ENCODE measurements around the gene PRAMEF13. TPM values are rescaled to one million over a fixed set of nuclear protein-coding genes. Genes with fewer than 3 reads are reported as not detected.
"Not testable (repeated sequence)": the region's sequence is repeated elsewhere in the genome, so short reads cannot be mapped to it uniquely, and the experiment has no call there.

PRAMEF13 gene
- total and polyA plus RNA-seq, 9 of the 15 experiments (the other 6 are each of a cell fraction or from before 2014, with no cell fraction given) = not detected

DNA sequence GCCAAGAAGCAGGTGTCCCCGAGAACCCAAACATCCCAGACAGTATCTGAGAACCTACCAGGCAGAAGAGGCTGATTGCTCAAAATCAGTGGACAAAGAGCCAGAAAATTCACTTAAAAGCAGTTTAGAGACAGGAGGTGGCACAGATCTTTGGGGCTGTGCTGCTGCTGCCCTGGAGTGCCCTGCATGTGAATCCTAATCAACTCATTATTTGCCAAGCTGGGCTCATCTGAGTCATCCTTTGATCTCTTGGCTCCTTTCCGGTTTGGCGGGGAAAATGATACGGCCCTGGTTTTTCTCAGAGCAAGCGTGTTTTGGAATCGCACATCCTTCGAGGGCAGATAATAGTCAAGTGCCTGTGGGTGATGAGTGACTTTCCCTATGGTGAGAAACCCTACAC is 15.4 kb upstream of the PRAMEF13 start:
- BruUV-seq (replicated peaks); H3K4me3 ChIP-seq; H3K9me1 ChIP-seq (ENCODE audit: control insufficient read depth, insufficient read depth, low read length); H3K79me2 ChIP-seq (ENCODE audit: control insufficient read depth, insufficient read depth, low read length); H2AFZ ChIP-seq (ENCODE audit: low read depth, low read length); H3K36me3 ChIP-seq (ENCODE audit: control insufficient read depth, insufficient read depth, low read length); H3K4me1 ChIP-seq (replicated peaks in 1 of 2; ENCODE audit: control insufficient read depth in 2 of 2, insufficient read depth in 2 of 2, low read length in 2 of 2); H3K9ac ChIP-seq (ENCODE audit: insufficient read depth in 1 of 2, low read depth in 2 of 2, low read length in 2 of 2); CTCF ChIA-PET (ENCODE audit: low intra/inter-chr PET ratio); POLR2A ChIA-PET; ATAC-seq; H3K4me2 ChIP-seq (ENCODE audit: insufficient read depth, low read length); H4K20me1 ChIP-seq (replicated peaks; ENCODE audit: control insufficient read depth, insufficient read depth, low read length); DNase-seq (ENCODE audit: extremely low read depth in 1 of 4, low spot score in 3 of 4); H3K27ac ChIP-seq (ENCODE audit: extremely low read depth, low read depth, low read length); H3K27me3 ChIP-seq (ENCODE audit: control insufficient read depth in 2 of 2, insufficient read depth in 2 of 2, low read length in 2 of 2); H3K9me3 ChIP-seq (replicated peaks; ENCODE audit: control insufficient read depth, insufficient read depth, low read depth, low read length); intact Hi-C loops (cut with micrococcal nuclease); FAIRE-seq; in situ Hi-C loops (cut with MboI): not testable (repeated sequence)
- no CpG with 5 or more reads among the region's 7 CpGs for whole genome bisulfite sequencing (ENCODE audit: insufficient coverage, low coverage, missing lambda C conversion rate)

DNA sequence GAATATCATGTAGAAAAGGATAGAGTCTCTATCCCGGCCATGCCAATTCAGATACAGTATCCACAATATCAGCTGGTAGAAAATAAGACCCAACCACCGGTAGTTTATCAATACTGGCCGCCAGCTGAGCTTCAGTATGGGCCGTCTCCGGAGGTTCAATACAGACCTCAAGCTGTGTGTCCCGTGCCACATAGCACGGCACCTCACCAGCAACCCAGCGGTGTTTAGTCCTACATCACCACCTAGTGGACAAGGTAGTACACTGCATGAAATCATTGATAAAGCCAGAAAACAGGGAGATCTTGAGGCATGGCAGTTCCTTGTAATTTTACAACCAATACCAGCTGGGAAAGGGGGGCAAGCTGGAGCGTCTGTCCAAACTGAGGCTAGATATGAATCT is 7.5 kb upstream of the PRAMEF13 start:
- intact Hi-C loops (cut with micrococcal nuclease); H3K27ac ChIP-seq (ENCODE audit: extremely low read depth, low read depth, low read length); H2AFZ ChIP-seq (ENCODE audit: low read depth, low read length); POLR2A ChIA-PET; DNase-seq (ENCODE audit: extremely low read depth in 1 of 4, low spot score in 3 of 4); BruUV-seq (replicated peaks); H3K4me2 ChIP-seq (ENCODE audit: insufficient read depth, low read length); H3K79me2 ChIP-seq (ENCODE audit: control insufficient read depth, insufficient read depth, low read length); H3K4me1 ChIP-seq (replicated peaks in 1 of 2; ENCODE audit: control insufficient read depth in 2 of 2, insufficient read depth in 2 of 2, low read length in 2 of 2); in situ Hi-C loops (cut with MboI); H3K4me3 ChIP-seq; H3K27me3 ChIP-seq (ENCODE audit: control insufficient read depth in 2 of 2, insufficient read depth in 2 of 2, low read length in 2 of 2); H3K9me3 ChIP-seq (replicated peaks; ENCODE audit: control insufficient read depth, insufficient read depth, low read depth, low read length); H3K9me1 ChIP-seq (ENCODE audit: control insufficient read depth, insufficient read depth, low read length); H3K9ac ChIP-seq (ENCODE audit: insufficient read depth in 1 of 2, low read depth in 2 of 2, low read length in 2 of 2); H3K36me3 ChIP-seq (ENCODE audit: control insufficient read depth, insufficient read depth, low read length); H4K20me1 ChIP-seq (replicated peaks; ENCODE audit: control insufficient read depth, insufficient read depth, low read length); FAIRE-seq; CTCF ChIA-PET (ENCODE audit: low intra/inter-chr PET ratio): not testable (repeated sequence)
- ATAC-seq = peak; percentile 57; the same call in 1 of the 3 replicates
- no CpG with 5 or more reads among the region's 9 CpGs for WGBS (ENCODE audit: insufficient coverage, low coverage, missing lambda C conversion rate)

DNA sequence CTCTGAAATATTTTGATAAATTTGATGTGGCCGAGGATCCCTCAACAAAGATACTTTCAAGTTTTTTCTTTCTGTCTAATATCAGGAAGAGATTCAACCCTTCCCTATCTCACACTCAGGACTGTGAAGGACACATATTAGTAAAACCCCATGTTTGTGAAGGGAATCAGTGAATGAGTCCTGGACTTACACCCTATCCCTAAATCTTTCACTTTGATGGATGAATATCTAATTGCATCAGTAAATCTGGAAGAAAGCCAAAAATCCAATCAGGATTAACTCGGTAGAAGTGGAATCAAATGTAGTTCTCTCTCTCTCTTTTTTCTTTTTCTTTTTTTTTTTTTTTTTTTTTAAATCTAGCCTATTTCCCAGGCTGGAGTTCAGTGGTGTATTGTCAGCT is 29.7 kb downstream of the PRAMEF13 start, which contains the start of gene PRAMEF9:
Gene PRAMEF9, plus strand, starts transcription at position 301 of the 400 bp plus-strand sequence. CDS start 3,433 bp downstream, outside the sequence.
- POLR2A ChIA-PET; DNase-seq (ENCODE audit: extremely low read depth in 1 of 4, low spot score in 3 of 4); H2AFZ ChIP-seq (ENCODE audit: low read depth, low read length); H3K9ac ChIP-seq (ENCODE audit: insufficient read depth in 1 of 2, low read depth in 2 of 2, low read length in 2 of 2); H3K9me3 ChIP-seq (replicated peaks; ENCODE audit: control insufficient read depth, insufficient read depth, low read depth, low read length); in situ Hi-C loops (cut with MboI); H3K36me3 ChIP-seq (ENCODE audit: control insufficient read depth, insufficient read depth, low read length); H3K27me3 ChIP-seq (ENCODE audit: control insufficient read depth in 2 of 2, insufficient read depth in 2 of 2, low read length in 2 of 2); H3K27ac ChIP-seq (ENCODE audit: extremely low read depth, low read depth, low read length); H4K20me1 ChIP-seq (replicated peaks; ENCODE audit: control insufficient read depth, insufficient read depth, low read length); ATAC-seq; H3K4me2 ChIP-seq (ENCODE audit: insufficient read depth, low read length); H3K79me2 ChIP-seq (ENCODE audit: control insufficient read depth, insufficient read depth, low read length); H3K9me1 ChIP-seq (ENCODE audit: control insufficient read depth, insufficient read depth, low read length); H3K4me3 ChIP-seq; intact Hi-C loops (cut with micrococcal nuclease); CTCF ChIA-PET (ENCODE audit: low intra/inter-chr PET ratio); H3K4me1 ChIP-seq (replicated peaks in 1 of 2; ENCODE audit: control insufficient read depth in 2 of 2, insufficient read depth in 2 of 2, low read length in 2 of 2); FAIRE-seq; BruUV-seq (replicated peaks): not testable (repeated sequence)
- 0% methylated on average over 1 of the region's 2 CpGs for WGBS (ENCODE audit: insufficient coverage, low coverage, missing lambda C conversion rate)

DNA sequence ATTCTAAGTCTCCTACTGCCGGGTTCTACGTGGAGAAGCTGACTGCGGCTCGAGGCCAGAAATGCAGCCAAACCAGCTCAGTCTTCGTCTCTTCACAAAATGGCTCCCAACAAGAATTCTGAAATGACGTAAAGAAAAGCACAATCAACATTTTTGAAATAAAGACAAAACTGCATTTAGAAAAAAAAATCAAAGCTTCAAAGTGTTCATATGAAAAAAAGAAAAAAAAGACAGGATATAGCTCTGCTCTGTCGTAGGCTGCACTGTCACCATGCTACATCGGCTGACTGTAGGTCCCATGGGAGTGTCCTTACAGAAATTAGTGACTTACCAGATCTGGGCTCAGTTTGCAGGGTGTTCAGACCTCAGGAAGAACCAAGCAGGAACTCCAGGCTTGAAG is 35.7 kb downstream of the PRAMEF13 start, which contains the start of gene HNRNPCL4:
Gene HNRNPCL4, minus strand, starts transcription at position 101 of the 400 bp plus-strand sequence. CDS start 164 bp downstream, outside the sequence.
- H3K27ac ChIP-seq (ENCODE audit: extremely low read depth, low read depth, low read length); FAIRE-seq; H3K27me3 ChIP-seq (ENCODE audit: control insufficient read depth in 2 of 2, insufficient read depth in 2 of 2, low read length in 2 of 2); H3K9me3 ChIP-seq (replicated peaks; ENCODE audit: control insufficient read depth, insufficient read depth, low read depth, low read length); H4K20me1 ChIP-seq (replicated peaks; ENCODE audit: control insufficient read depth, insufficient read depth, low read length); ATAC-seq; H3K9me1 ChIP-seq (ENCODE audit: control insufficient read depth, insufficient read depth, low read length); CTCF ChIA-PET (ENCODE audit: low intra/inter-chr PET ratio); H3K4me3 ChIP-seq; H3K79me2 ChIP-seq (ENCODE audit: control insufficient read depth, insufficient read depth, low read length); H3K36me3 ChIP-seq (ENCODE audit: control insufficient read depth, insufficient read depth, low read length); DNase-seq (ENCODE audit: extremely low read depth in 1 of 4, low spot score in 3 of 4); BruUV-seq (replicated peaks); H3K9ac ChIP-seq (ENCODE audit: insufficient read depth in 1 of 2, low read depth in 2 of 2, low read length in 2 of 2); intact Hi-C loops (cut with micrococcal nuclease); H3K4me1 ChIP-seq (replicated peaks in 1 of 2; ENCODE audit: control insufficient read depth in 2 of 2, insufficient read depth in 2 of 2, low read length in 2 of 2); H2AFZ ChIP-seq (ENCODE audit: low read depth, low read length); H3K4me2 ChIP-seq (ENCODE audit: insufficient read depth, low read length); POLR2A ChIA-PET: not testable (repeated sequence)
- in situ Hi-C loops (cut with MboI) = loop anchor here (5.0 kb wide), 1 partner anchor 108 kb away; the partner anchor contains the start of gene PRAMEF27
- no CpG with 5 or more reads among the region's 8 CpGs for WGBS (ENCODE audit: insufficient coverage, low coverage, missing lambda C conversion rate)
